ENCODE measurements around the gene TTYH3. TPM values are rescaled to one million over a fixed set of nuclear protein-coding genes. Genes with fewer than 3 reads are reported as not detected.

Gene TTYH3
- total and polyA plus RNA-seq, 2 experiments from 2014 or later, result 46.3 to 108 TPM

DNA sequence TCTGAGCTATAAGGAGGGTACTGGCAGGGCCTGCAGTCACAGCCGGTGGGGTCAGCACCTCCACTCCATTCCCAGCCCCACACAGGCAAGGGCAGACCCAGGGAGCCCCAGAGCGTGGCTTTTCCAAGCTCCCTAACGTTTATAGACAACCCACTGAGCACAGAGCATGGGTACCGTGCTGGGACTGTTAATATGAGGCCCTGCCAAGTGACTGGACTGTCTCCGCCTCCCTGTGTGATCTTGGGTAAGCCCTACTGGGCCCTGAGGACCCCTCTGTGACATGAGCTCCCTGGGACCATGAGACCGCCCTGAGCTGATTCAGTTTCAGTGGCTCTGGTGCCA is 12.4 kb downstream of the TTYH3 start:
- Histone ChIP-seq H3K27ac (no peak overlapping the region), H4K20me1 (ENCODE audit: insufficient read depth, poor library complexity, severe bottlenecking) (peaks cover 78% of the 10 kb centered on the region), H2AFZ (no peak overlapping the region), H3K79me2 (peaks cover 71% of the 10 kb centered on the region), H3K9me3 (ENCODE audit: low read depth) (no peaks in the 10 kb centered on the region), H3K9me2 (replicated peaks; ENCODE audit: insufficient read depth) (no peaks in the 10 kb centered on the region), H3K4me1 (ENCODE audit: insufficient read depth) (peaks cover 30% of the 10 kb centered on the region), H3K27me3 (no peaks in the 10 kb centered on the region), H3K4me3 (no peak overlapping the region), H3K4me2 (no peak overlapping the region), H3K36me3 (replicated peaks; ENCODE audit: insufficient read depth, low read depth) (no peaks in the 10 kb centered on the region)
- 79% methylated on average over 6 of the region's 6 CpGs for WGBS (ENCODE audit: low lambda C conversion rate, missing lambda C conversion rate)
- TF ChIP-seq, protein P1, sequence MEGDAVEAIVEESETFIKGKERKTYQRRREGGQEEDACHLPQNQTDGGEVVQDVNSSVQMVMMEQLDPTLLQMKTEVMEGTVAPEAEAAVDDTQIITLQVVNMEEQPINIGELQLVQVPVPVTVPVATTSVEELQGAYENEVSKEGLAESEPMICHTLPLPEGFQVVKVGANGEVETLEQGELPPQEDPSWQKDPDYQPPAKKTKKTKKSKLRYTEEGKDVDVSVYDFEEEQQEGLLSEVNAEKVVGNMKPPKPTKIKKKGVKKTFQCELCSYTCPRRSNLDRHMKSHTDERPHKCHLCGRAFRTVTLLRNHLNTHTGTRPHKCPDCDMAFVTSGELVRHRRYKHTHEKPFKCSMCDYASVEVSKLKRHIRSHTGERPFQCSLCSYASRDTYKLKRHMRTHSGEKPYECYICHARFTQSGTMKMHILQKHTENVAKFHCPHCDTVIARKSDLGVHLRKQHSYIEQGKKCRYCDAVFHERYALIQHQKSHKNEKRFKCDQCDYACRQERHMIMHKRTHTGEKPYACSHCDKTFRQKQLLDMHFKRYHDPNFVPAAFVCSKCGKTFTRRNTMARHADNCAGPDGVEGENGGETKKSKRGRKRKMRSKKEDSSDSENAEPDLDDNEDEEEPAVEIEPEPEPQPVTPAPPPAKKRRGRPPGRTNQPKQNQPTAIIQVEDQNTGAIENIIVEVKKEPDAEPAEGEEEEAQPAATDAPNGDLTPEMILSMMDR (IDR thresholded peaks at IDR 0.05; ENCODE audit: poor library complexity), result no peak
- TF ChIP-seq EZH2 (IDR thresholded peaks at IDR 0.05; ENCODE audit: borderline replicate concordance) (no peak), EZH2phosphoT487 (IDR thresholded peaks at IDR 0.05; ENCODE audit: low read depth, severe bottlenecking, unreplicated experiment) (no peak)
- DNase-seq (ENCODE audit: low spot score), result no peak

DNA sequence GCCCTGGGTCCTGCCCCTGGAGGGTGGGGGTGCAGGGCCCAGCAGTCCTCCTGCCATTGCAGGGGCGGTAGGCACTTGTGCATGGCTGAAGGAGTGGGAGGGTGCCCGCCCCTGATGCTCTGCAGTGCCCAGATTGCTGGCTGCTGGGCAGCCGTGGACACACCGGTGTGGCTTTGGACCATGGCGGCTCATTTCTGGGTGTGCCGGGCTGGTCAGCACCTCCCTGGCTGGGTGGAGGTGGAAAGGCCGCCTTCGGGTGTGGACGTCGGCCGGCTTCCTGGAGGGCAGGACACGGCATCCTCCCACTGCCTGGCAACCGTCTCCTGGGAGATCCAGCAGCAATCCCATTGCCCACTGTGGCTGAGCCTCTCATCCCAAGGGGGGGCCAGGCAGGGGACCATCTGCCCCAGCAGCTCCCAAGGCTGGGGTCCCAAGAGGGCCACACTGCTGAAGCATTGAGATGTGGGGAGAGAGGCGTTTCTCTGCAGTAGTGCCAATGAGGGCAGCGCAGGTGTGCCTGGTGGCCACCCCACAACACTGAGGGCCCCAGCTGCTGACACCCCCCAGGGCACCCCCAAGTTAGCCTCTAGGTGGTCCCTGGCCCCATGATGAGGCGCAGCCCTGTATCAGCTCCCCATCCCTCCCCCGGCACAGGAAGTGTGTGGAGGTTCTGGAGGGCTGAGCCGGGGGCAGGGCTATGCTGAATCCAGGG is 12.9 kb downstream of the TTYH3 start:
- peaks cover 66% of the 10 kb centered on the region for H3K79me2 ChIP-seq
- no peak overlapping the region for H3K4me2 ChIP-seq
- H3K27me3 ChIP-seq, result no peaks in the 10 kb centered on the region
- H3K36me3 ChIP-seq (replicated peaks; ENCODE audit: insufficient read depth, low read depth), result no peaks in the 10 kb centered on the region
- no peaks in the 10 kb centered on the region for H3K9me2 ChIP-seq (replicated peaks; ENCODE audit: insufficient read depth)
- H3K27ac ChIP-seq, result peak overlapping the region; percentile 43
- H3K4me3 ChIP-seq, result no peak overlapping the region
- H3K9me3 ChIP-seq (ENCODE audit: low read depth), result no peaks in the 10 kb centered on the region
- peaks cover 24% of the 10 kb centered on the region for H3K4me1 ChIP-seq (ENCODE audit: insufficient read depth)
- no peak for DNase-seq (ENCODE audit: low spot score)
- TF ChIP-seq, protein P1 (IDR thresholded peaks at IDR 0.05; ENCODE audit: poor library complexity), result no peak
- TF ChIP-seq EZH2phosphoT487 (IDR thresholded peaks at IDR 0.05; ENCODE audit: low read depth, severe bottlenecking, unreplicated experiment), result no peak
- TF ChIP-seq EZH2 (IDR thresholded peaks at IDR 0.05; ENCODE audit: borderline replicate concordance), result no peak
- no peak overlapping the region for H2AFZ ChIP-seq
- 87% methylated on average over 18 of the region's 18 CpGs for WGBS (ENCODE audit: low lambda C conversion rate, missing lambda C conversion rate)
- peaks cover 72% of the 10 kb centered on the region for H4K20me1 ChIP-seq (ENCODE audit: insufficient read depth, poor library complexity, severe bottlenecking)

DNA sequence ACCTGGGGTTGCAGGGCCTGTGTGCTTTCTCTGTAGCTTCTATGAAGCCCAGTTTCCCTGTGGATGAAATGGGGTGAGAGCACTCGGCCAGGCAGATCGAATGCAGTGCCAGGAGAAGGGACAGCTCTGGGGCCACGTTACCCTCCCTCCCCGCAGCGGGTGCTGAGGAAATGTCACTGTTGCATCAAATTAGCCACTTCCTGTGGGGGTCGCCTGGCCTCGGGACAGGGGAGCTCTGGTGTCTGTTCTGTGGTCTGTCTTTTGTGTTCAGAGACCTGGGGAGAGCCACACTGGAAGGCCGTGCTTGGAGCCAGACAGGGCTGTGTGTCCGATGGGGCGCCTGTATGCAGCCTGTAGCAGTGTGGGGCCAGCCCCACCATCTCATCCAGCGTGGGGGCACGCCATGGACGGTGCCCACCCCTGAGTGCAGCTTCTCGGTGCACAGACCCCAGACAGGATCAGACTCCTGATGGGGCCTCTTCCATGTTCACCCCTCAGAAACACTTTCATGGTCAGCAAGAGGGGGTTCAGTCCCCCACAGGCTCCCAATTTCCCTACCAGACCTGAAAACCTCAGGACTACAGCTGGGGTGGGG is 13.6 kb downstream of the TTYH3 start:
- TF ChIP-seq EZH2 (IDR thresholded peaks at IDR 0.05; ENCODE audit: borderline replicate concordance) (no peak), EZH2phosphoT487 (IDR thresholded peaks at IDR 0.05; ENCODE audit: low read depth, severe bottlenecking, unreplicated experiment) (no peak)
- TF ChIP-seq, protein P1 (IDR thresholded peaks at IDR 0.05; ENCODE audit: poor library complexity), result no peak
- no peaks in the 10 kb centered on the region for H3K36me3 ChIP-seq (replicated peaks; ENCODE audit: insufficient read depth, low read depth)
- no peak for DNase-seq (ENCODE audit: low spot score)
- H3K9me2 ChIP-seq (replicated peaks; ENCODE audit: insufficient read depth), result no peaks in the 10 kb centered on the region
- no peak overlapping the region for H3K4me2 ChIP-seq
- H4K20me1 ChIP-seq (ENCODE audit: insufficient read depth, poor library complexity, severe bottlenecking), result peaks cover 66% of the 10 kb centered on the region
- no peaks in the 10 kb centered on the region for H3K27me3 ChIP-seq
- H3K4me3 ChIP-seq, result no peak overlapping the region
- peaks cover 59% of the 10 kb centered on the region for H3K79me2 ChIP-seq
- H3K27ac ChIP-seq, result peak overlapping the region; percentile 43
- no peaks in the 10 kb centered on the region for H3K9me3 ChIP-seq (ENCODE audit: low read depth)
- H2AFZ ChIP-seq, result no peak overlapping the region
- peaks cover 23% of the 10 kb centered on the region for H3K4me1 ChIP-seq (ENCODE audit: insufficient read depth)
- WGBS (ENCODE audit: low lambda C conversion rate, missing lambda C conversion rate), result 61% methylated on average over 14 of the region's 14 CpGs

Data from hepatocyte (in vitro differentiated cells).